ENCODE measurements around the gene BATF2. TPM values are rescaled to one million over a fixed set of nuclear protein-coding genes. Genes with fewer than 3 reads are reported as not detected.

The BATF2 gene, protein sequence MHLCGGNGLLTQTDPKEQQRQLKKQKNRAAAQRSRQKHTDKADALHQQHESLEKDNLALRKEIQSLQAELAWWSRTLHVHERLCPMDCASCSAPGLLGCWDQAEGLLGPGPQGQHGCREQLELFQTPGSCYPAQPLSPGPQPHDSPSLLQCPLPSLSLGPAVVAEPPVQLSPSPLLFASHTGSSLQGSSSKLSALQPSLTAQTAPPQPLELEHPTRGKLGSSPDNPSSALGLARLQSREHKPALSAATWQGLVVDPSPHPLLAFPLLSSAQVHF
- total RNA-seq: 1 to 10 TPM; 1.9 to 2.5 (median 2.3) TPM
- long read RNA-seq, partial matches to known transcripts: 0 of 1 reads
- long read RNA-seq, other reads (novel, unspliced or antisense): 0 of 1 reads

DNA sequence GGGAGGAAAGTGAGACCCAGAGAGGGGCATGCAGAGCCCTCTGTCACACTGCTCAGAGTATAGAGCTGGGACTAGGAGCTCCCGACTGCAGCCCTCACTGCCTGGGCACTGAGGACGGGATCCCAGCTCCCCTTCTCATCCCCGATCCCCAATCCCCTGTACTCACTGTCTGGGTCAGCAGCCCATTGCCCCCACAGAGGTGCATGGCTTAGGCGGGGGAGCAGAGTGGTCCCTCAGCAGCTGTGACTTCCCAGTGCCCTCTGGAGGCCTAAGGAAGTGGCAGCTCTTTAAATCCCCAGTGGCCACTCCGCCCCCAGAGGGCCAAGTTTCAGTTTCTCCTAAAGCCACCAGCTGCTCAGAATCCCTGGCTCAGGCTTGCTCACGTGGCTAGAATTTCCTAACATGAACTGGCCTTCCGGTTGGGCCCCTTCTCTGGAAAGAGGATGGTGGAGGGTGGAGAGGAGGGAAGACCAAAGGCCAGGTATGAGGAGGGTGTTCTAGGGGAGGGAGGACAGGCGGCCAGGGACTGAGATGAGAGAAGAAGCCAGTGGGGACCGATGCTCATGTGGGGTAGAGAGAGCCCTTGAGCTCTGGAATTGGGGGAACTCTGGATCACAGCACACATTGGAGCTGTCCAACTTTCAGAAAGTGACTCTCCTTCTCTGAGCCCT, at the start of gene BATF2:
BATF2 (minus strand) TSS at position 262 of the 671 bp plus-strand sequence; CDS start at position 205, 57 bp downstream.
- peaks cover 0 to 13% (median 5%) of the 10 kb centered on the region in 4 donors for H3K4me1 ChIP-seq
- H3K4me3 ChIP-seq: peak within 1 kb of the TSS; percentile 52 to 70 (median 58)
- no peaks in the 10 kb centered on the region for H3K27me3 ChIP-seq
- intact Hi-C loops (cut with DNase I): no loop called here
- no peaks in the 10 kb centered on the region for H3K9me3 ChIP-seq
- WGBS (ENCODE audit: insufficient coverage, low coverage, low lambda C conversion rate, missing lambda C conversion rate): 3% methylated on average over 7 of the region's 9 CpGs
- TF ChIP-seq, protein P1, sequence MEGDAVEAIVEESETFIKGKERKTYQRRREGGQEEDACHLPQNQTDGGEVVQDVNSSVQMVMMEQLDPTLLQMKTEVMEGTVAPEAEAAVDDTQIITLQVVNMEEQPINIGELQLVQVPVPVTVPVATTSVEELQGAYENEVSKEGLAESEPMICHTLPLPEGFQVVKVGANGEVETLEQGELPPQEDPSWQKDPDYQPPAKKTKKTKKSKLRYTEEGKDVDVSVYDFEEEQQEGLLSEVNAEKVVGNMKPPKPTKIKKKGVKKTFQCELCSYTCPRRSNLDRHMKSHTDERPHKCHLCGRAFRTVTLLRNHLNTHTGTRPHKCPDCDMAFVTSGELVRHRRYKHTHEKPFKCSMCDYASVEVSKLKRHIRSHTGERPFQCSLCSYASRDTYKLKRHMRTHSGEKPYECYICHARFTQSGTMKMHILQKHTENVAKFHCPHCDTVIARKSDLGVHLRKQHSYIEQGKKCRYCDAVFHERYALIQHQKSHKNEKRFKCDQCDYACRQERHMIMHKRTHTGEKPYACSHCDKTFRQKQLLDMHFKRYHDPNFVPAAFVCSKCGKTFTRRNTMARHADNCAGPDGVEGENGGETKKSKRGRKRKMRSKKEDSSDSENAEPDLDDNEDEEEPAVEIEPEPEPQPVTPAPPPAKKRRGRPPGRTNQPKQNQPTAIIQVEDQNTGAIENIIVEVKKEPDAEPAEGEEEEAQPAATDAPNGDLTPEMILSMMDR (IDR thresholded peaks at IDR 0.05): peak; percentile 47 to 59 (median 53)
- TF ChIP-seq POLR2A (IDR thresholded peaks at IDR 0.05): peak; percentile 89
- DNase-seq (peak; percentile 85 to 92 (median 88)), ATAC-seq (peak; percentile 97 to 99 (median 98))
- H3K27ac ChIP-seq: peak within 1 kb of the TSS; percentile 47 to 72 (median 60)
- H3K36me3 ChIP-seq: peaks cover 0 to 6% (median 0%) of the 10 kb centered on the region in 4 donors

DNA sequence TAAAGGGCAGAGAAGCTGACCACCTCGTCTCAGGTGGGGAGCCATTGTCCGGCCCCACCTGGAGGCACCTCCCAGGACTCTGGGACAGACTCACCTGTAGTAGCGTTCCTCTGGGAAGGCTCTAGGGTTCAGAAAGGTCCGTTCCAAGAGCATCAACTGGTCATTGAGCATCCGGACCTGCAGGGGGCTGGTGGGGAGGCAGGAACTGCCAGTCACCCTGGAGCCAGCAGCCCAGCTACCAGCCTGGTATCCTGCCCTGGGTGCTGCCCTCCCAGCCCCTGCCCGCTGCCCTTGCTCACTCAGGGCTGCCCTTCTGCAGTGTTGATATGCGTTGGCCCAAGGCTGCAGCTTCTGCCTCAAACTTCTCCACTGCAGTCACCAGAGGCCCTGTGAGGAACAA, 49.0 kb upstream of the BATF2 start:
- WGBS (ENCODE audit: insufficient coverage, low coverage, low lambda C conversion rate, missing lambda C conversion rate): 93% methylated on average over 3 of the region's 7 CpGs
- peaks cover 0 to 6% (median 3%) of the 10 kb centered on the region in 4 donors for H3K4me1 ChIP-seq

DNA sequence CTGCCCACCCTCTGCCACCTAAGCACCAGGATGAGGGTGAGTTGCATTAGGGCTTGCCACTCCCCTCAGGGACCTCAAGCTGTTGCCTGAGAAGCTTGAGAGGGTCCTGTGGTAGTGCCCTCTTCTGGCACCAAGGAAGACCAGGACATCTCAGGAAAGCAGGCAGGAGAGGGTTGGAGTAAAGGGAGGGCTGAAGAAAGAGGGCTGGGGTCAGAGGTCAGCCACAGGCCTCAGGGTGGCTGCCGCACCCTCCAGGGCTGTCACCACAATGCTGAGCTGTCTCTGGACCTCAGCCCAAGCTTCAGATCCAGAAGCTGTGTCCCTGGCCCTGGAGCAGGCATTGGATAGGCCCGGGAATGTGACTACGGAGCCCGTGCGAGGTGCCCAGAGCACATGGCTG, 48.3 kb upstream of the BATF2 start:
- Histone ChIP-seq H3K36me3 (no peaks in the 10 kb centered on the region), H3K4me3 (no peak overlapping the region), H3K9me3 (no peaks in the 10 kb centered on the region), H3K4me1 (peaks cover 0 to 11% (median 3%) of the 10 kb centered on the region in 4 donors), H3K27ac (no peak overlapping the region), H3K27me3 (no peaks in the 10 kb centered on the region)
- no peak for ATAC-seq
- DNase-seq: no peak
- no peak for TF ChIP-seq POLR2A (IDR thresholded peaks at IDR 0.05)
- TF ChIP-seq, protein P1 (IDR thresholded peaks at IDR 0.05): no peak
- 83% methylated on average over 3 of the region's 5 CpGs for WGBS (ENCODE audit: insufficient coverage, low coverage, low lambda C conversion rate, missing lambda C conversion rate)
- intact Hi-C loops (cut with DNase I): no loop called here

More for the DNA sequence above, 49.0 kb upstream of the BATF2 start:
- DNase-seq: no peak
- no peaks in the 10 kb centered on the region for H3K27me3 ChIP-seq
- H3K36me3 ChIP-seq: no peaks in the 10 kb centered on the region
- TF ChIP-seq POLR2A (IDR thresholded peaks at IDR 0.05): no peak
- no peaks in the 10 kb centered on the region for H3K9me3 ChIP-seq
- intact Hi-C loops (cut with DNase I): no loop called here
- H3K4me3 ChIP-seq: no peak overlapping the region
- no peak for ATAC-seq
- H3K27ac ChIP-seq: no peak overlapping the region

DNA sequence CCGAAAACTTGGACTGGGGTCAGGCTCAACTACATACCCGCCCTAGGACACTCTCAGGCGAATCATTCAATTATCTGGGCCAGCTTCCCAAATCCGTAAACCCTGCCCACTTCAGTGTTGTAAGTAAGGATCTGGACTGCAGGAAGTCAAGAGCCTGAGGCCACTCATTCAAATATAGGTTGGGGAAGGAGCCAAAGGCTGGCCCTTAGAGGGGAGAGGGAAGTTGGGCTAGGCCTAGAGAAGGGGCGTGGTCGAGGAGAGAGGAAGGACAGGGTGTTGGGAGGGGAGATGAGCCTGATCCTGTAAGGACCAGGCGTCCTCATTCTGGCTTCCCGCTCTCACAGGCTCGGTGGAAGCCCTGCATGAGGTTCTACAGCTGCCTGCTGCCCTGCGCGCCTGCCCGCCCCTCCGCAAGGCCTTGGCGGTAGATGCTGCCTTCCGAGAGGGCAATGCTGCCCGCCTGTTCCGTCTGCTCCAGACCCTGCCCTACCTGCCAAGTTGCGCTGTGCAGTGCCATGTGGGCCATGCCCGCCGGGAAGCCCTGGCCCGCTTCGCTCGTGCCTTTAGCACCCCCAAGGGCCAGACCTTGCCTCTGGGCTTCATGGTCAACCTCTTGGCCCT, 47.2 kb upstream of the BATF2 start:
- no peak for DNase-seq
- no peak overlapping the region for H3K4me3 ChIP-seq
- H3K36me3 ChIP-seq: no peaks in the 10 kb centered on the region
- TF ChIP-seq POLR2A (IDR thresholded peaks at IDR 0.05): no peak
- TF ChIP-seq, protein P1 (IDR thresholded peaks at IDR 0.05): no peak
- H3K27me3 ChIP-seq: no peaks in the 10 kb centered on the region
- ATAC-seq: peak in 2 of 4 donors; percentile 2
- WGBS (ENCODE audit: insufficient coverage, low coverage, low lambda C conversion rate, missing lambda C conversion rate): 53% methylated on average over 6 of the region's 23 CpGs
- H3K27ac ChIP-seq: no peak overlapping the region
- H3K4me1 ChIP-seq: peaks cover 0 to 11% (median 3%) of the 10 kb centered on the region in 4 donors
- intact Hi-C loops (cut with DNase I): no loop called here
- no peaks in the 10 kb centered on the region for H3K9me3 ChIP-seq
